Testis (tissue), 5 donors: ENCODE results near the gene METTL18. TPM values are rescaled to one million over a fixed set of nuclear protein-coding genes. Genes with fewer than 3 reads are reported as not detected.

Experiments used
- DNase-seq: peaks from one replicate; pipeline ENCODE4 v3.0.0-alpha.2; 2019
- H3K27ac ChIP-seq, 2 donors: fragments of 200-600 bp; sonication (generic); one replicate each; pipeline ENCODE4 v1.5.1; 2019
- H3K27me3 ChIP-seq: fragments of 200-600 bp; sonication (generic); one replicate; pipeline ENCODE4 v1.5.1; 2019
- H3K36me3 ChIP-seq: fragments of 200-600 bp; sonication (generic); one replicate; pipeline ENCODE4 v1.5.1; 2017; ENCODE audit warnings: low read depth; ENCODE audit errors: missing control alignments
- H3K4me1 ChIP-seq: fragments of 200-600 bp; sonication (generic); one replicate; pipeline ENCODE4 v1.5.1; 2019
- H3K4me3 ChIP-seq, 2 donors: fragments of 200-600 bp; sonication (generic); one replicate each; pipeline ENCODE4 v1.5.1; 2017 to 2019
- H3K9me3 ChIP-seq: fragments of 200-600 bp; sonication (generic); one replicate; pipeline ENCODE4 v1.5.1; 2017
- POLR2A ChIP-seq: fragments of 450-650 bp; IDR thresholded peaks from one replicate; pipeline ENCODE4 v1.6.1; 2017; ENCODE audit warnings: antibody characterized with exemption, mild to moderate bottlenecking, moderate library complexity
- WGBS, 2 donors: methylation state at CpG; one replicate each; pipeline ENCODE4 v1.1.5; 2018; 5-methylcytosine and 5-hydroxymethylcytosine counted together
- intact Hi-C: fragments of 100-400 bp; cut with DNase I; formaldehyde crosslinking; loops from one replicate; pipeline ENCODE4 v1.15.1; 2023; ENCODE audit warnings: low total_unique reads
- long read RNA-seq, 2 donors: transcript quantifications; one replicate each; lab custom pipeline, GENCODE V29; 2026
- polyA plus RNA-seq: library from polyadenylated mRNA; stranded (reverse); fragments of 350-450 nt; fragmentation: Illumina TruSeq; extraction: RNeasy Lipid Tissue Mini Kit (QIAGEN cat#74804); gene quantifications from one replicate; pipeline ENCODE4 v1.2.3, GENCODE V29; 2014; ENCODE audit warnings: low read depth, low replicate concordance; ENCODE audit not compliant: insufficient read depth
- total RNA-seq, 2 donors: library from RNA; depleted of rRNA; stranded (reverse); fragments of >200 nt; gene quantifications; one replicate each; pipeline ENCODE4 v1.2.3, GENCODE V29; 2016
- TF ChIP-seq, protein P1 (sequence below), 3 experiments: fragments of 450-650 bp in 2 of 3; fragments of 200-600 bp in 1 of 3; sonication (generic) in 1 of 3; IDR thresholded peaks; one replicate each; pipeline ENCODE4 v1.5.1; 2016 to 2019; ENCODE audit warnings: antibody characterized with exemption in 3 of 3, mild to moderate bottlenecking in 2 of 3, moderate library complexity in 1 of 3

METTL18 gene
- 1 to 10 TPM; 6.4 to 6.6 TPM for total RNA-seq
- polyA plus RNA-seq = 8.6 TPM
- long read RNA-seq, donor 1, transcript METTL18-202 (2 exons, 1,521 nt) = major isoform, 7 of 9 reads
- long read RNA-seq, donor 1, partial matches to known transcripts = 0 of 9 reads
- long read RNA-seq, donor 1, other reads (novel, unspliced or antisense) = 0 of 9 reads
- long read RNA-seq, donor 2, partial matches to known transcripts = 5 of 8 reads
- long read RNA-seq, donor 2, other reads (novel, unspliced or antisense) = 0 of 8 reads

GRCh38 chr1:169794530-169795416, at the start of gene METTL18:
Gene METTL18 (minus strand): TSS chr1:169794907. CDS start chr1:169793695, 1,212 bp downstream.
- Histone ChIP-seq H3K27me3 (no peaks in the 10 kb centered on the region), H3K4me3 (peak within 1 kb of the TSS; percentile 74 to 77), H3K4me1 (peaks cover 4% of the 10 kb centered on the region), H3K36me3 (no peaks in the 10 kb centered on the region), H3K9me3 (no peaks in the 10 kb centered on the region), H3K27ac (peak within 1 kb of the TSS; percentile 70 to 84)
- DNase-seq = peak; percentile 97
- intact Hi-C loops = no loop called here
- no peak for TF ChIP-seq POLR2A
- TF ChIP-seq, protein P1, sequence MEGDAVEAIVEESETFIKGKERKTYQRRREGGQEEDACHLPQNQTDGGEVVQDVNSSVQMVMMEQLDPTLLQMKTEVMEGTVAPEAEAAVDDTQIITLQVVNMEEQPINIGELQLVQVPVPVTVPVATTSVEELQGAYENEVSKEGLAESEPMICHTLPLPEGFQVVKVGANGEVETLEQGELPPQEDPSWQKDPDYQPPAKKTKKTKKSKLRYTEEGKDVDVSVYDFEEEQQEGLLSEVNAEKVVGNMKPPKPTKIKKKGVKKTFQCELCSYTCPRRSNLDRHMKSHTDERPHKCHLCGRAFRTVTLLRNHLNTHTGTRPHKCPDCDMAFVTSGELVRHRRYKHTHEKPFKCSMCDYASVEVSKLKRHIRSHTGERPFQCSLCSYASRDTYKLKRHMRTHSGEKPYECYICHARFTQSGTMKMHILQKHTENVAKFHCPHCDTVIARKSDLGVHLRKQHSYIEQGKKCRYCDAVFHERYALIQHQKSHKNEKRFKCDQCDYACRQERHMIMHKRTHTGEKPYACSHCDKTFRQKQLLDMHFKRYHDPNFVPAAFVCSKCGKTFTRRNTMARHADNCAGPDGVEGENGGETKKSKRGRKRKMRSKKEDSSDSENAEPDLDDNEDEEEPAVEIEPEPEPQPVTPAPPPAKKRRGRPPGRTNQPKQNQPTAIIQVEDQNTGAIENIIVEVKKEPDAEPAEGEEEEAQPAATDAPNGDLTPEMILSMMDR (IDR thresholded peaks at IDR 0.05) = no peak
- WGBS, 2 donors = 0% methylated on average over 36 to 48 of the region's 48 CpGs

DNA sequence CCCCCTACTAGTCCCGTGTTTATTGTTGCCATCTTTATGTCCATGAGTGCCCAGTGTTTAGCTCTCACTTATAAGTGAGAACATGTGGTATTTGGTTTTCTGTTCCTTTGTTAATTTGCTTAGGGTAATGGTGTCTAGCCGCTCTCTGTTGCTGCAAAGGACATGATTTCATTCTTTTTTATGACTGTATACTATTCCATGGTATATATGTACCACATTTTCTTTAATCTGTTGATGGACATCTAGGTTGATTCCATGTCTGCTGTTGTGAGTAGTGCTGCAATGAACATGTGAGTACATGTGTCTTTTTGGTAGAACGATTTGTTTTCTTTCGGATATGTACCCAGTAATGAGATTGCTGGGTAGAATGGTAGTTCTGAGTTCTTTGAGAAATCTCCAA, 44.2 kb upstream of the METTL18 start:
- TF ChIP-seq POLR2A = no peak
- TF ChIP-seq, protein P1 (IDR thresholded peaks at IDR 0.05) = no peak
- Histone ChIP-seq H3K36me3 (no peaks in the 10 kb centered on the region), H3K4me3 (no peak overlapping the region), H3K27me3 (no peaks in the 10 kb centered on the region), H3K9me3 (no peaks in the 10 kb centered on the region), H3K27ac (no peak overlapping the region), H3K4me1 (no peaks in the 10 kb centered on the region)
- intact Hi-C loops = no loop called here
- WGBS, 2 donors = 73 to 87% methylated on average over 4 of the region's 4 CpGs
- DNase-seq = no peak

DNA sequence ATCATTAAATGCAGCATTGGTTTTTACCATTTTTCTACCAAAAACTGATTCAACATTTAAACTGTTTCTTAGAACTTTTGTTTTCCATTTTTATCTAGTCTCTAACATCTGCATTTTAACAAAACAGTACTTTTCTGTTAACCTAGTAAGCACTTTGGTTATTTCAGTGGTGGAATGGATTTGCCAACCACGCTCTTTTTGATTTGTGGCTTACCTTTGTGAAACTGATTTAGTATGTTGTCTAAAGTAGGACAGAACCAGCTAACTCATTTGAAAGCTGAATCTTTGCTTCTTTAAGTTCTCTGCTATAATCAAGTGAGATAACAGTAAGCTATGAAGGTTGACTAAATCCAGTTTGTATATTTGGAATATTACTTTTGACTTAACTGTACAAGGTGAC, 41.5 kb upstream of the METTL18 start:
- H3K36me3 ChIP-seq = no peaks in the 10 kb centered on the region
- no peak for DNase-seq
- intact Hi-C loops = no loop called here

DNA sequence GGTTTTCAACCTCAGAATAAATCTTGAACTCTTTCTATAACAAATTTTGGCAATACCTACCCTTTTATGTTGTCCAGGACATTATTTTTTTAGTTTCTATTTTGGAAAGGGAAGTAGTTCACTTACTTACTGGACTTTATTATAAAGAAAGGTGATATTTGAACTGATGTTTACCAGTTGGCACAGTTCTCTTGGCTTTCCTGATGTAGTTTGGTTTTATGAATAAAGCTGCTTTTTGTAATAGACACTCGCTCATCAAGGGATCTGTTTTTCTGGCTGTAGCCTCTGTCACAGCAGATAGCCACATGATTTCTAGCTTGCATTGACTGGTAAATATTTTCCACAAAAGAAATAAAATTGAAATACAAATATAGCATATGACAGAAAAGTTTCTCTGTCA, 40.9 kb upstream of the METTL18 start:
- 88 to 97% methylated on average over 1 of the region's 1 CpG for WGBS, 2 donors
- H3K9me3 ChIP-seq = no peaks in the 10 kb centered on the region
- no peak for TF ChIP-seq POLR2A
- TF ChIP-seq, protein P1 (IDR thresholded peaks at IDR 0.05) = no peak

More for the DNA sequence above, 41.5 kb upstream of the METTL18 start:
- Histone ChIP-seq H3K27me3 (no peaks in the 10 kb centered on the region), H3K4me1 (no peaks in the 10 kb centered on the region), H3K27ac (no peak overlapping the region), H3K4me3 (no peak overlapping the region), H3K9me3 (no peaks in the 10 kb centered on the region)
- WGBS, 2 donors = 91 to 100% methylated on average over 1 of the region's 1 CpG
- TF ChIP-seq POLR2A = no peak
- TF ChIP-seq, protein P1 (IDR thresholded peaks at IDR 0.05) = no peak

More for the DNA sequence above, 40.9 kb upstream of the METTL18 start:
- Histone ChIP-seq H3K4me3 (no peak overlapping the region), H3K36me3 (no peaks in the 10 kb centered on the region), H3K27me3 (no peaks in the 10 kb centered on the region), H3K4me1 (no peaks in the 10 kb centered on the region), H3K27ac (no peak overlapping the region)
- no peak for DNase-seq
- intact Hi-C loops = no loop called here
